HG03139 (cell line): ENCODE data around the gene PLPP4.

ENCODE experiments used
- ATAC-seq: cut with Tn5 transposase; IDR thresholded peaks from one replicate; pipeline ENCODE4 v1.9.1; 2021; ENCODE audit not compliant: unreplicated experiment

PLPP4 gene

DNA sequence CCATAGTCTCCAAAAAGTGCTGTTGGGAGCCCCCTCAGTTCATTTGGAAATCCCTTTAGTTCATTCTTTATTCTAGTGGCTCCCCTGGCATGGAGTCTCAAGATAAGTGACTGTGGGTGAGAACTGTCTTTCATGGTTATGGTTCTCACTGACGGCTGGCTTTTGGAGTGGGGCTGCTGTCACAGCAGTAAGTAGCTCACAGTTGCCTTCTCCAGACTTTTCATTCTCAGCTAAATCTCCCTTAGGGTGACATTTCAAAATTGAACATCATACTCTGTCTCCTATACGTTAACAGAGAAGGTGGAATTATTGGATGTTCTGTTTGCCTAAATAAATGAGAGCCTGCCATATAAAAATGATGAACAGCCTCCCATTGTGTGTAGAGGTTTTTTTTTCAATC lies 58.7 kb downstream of the PLPP4 start:
- no peak for ATAC-seq

DNA sequence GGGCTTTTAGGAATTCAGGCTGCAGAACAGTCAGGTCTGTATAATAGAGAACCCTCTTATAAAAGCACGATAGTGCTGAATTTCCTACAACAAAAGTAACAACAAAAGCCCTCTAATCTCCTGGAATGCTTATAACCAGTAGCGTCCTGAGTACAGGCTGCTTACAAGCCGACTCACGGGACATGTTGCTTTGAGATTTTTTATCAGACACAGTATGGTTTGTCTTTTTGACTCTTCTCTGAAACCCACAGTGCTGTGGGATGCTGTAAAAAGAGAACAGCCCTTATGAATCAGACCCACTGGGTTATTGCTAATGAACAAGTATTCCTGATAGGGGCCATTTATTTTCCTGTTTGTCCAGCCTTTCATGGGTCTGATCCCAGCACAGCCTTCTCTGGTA lies 59.4 kb downstream of the PLPP4 start:
- no peak for ATAC-seq

DNA sequence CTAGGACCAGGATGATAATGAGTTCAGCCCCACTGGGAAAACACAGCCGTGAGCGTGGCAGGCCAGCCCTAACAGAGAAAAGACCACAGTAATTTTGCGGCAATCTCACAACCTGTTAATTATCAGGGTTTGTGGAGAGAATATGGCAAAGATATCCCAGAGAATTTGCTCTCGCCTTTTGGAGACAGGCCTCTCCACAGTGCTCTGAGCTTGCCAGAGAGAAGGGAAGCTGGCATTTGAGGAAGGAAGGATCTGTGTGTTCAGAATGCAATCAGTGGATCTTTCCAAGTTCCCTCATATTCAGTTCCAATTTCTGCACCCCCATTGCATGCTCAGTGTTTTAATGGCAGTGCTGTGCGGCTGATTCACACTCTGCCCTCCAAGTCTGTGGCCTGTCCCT lies 60.2 kb downstream of the PLPP4 start:
- no peak for ATAC-seq

DNA sequence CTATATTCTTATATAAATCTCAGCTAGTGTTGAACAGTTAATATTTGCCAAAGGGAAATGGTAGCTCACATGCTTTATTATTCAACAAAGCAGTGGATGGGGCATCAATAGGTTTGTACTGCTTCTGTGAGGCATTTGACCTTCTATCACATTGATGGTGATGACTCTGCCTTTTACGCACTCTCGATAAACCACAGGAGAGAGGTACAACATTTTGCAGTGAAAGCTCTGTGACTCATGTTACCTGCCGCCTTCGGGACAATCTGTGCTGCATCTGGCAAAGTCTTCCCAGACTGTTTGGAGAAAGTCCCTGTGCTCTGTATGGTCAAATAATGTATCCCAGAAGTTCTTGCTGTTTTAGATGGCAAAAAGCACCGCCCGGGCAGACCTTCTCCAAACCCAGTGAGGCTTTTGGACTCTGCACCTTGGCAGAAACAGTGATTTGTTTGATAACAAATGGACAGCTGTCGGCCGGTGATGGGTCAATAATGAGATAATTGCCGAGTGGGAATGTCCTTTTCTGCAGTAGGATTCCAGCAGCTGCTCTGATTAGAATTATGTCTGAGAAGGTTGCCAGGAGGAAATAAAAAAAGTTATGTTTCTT lies 61.0 kb downstream of the PLPP4 start:
- ATAC-seq: no peak

DNA sequence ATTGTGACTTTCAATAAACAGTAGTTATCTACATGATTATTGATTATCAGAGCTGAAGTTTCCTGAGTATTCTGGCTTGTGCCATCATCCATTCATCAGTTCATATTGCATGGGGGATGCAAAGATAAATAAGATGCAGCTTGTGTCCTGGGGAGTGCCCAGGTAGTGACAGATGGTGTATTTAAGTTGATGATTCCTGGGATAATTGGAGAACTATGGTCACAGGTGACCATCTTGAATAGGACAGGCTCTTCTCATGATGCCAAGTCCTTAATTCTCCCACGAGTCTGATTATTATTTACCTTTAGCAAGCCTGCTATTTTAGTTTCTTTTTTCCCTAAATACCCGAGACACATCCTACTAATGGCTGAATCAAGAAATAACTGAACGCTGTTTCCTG lies 64.9 kb downstream of the PLPP4 start:
- ATAC-seq: no peak

DNA sequence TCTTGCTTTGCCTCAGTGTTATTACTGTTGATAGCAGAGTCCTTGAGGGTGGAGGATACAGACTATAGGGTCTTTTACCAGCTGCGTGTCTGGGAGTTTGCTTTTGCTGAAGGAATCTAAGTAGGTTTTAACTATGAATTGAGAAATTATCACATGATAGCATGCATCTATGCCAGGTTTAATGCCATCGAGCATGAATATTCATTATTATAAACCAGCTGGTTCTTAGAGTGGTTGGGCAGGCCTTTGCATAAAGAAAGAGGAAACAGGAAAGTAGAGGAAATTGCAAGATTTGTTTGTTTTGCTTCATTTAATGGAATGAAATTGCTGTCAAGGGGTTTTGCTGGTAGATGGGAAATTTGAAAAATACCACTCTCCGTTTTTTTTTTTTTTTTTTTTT lies 70.7 kb downstream of the PLPP4 start:
- no peak for ATAC-seq

DNA sequence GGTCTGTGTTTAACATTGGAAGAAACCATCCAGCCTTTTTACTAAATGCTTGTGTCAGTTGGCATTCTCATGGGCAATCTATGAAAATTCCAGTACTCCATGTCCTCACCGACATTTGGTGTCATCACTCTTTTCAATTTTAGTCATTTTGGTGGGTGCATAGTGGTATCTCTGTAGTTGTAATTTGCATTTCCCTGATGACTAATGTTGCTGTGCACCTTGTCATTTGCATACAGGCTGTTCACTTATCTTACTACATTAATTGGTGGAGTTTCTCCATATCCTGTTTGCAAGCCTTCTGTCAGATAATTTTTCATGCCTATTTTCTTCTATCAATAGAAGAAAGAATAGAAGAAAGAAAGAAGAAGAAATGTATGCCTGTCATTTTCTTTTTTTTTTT lies 73.7 kb downstream of the PLPP4 start:
- no peak for ATAC-seq

DNA sequence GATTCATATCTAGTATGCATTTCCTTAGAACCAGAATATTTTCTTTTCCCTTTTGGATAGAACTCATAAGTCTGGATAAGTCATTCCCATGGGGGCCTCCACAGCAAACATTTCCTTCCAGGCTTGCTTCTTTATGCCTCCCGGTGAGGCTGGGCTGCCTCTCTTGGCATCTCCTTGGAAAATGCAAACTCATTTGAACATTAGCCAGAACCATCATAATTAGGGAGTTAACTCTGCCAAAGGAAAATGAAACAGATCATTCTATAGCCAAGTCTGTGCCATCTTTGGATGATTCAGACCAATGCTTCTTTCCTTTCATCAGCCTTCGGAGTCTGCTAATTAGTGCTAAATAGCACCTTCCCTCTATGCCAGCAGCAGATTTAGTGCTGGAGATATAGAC lies 81.1 kb downstream of the PLPP4 start:
- ATAC-seq: no peak

DNA sequence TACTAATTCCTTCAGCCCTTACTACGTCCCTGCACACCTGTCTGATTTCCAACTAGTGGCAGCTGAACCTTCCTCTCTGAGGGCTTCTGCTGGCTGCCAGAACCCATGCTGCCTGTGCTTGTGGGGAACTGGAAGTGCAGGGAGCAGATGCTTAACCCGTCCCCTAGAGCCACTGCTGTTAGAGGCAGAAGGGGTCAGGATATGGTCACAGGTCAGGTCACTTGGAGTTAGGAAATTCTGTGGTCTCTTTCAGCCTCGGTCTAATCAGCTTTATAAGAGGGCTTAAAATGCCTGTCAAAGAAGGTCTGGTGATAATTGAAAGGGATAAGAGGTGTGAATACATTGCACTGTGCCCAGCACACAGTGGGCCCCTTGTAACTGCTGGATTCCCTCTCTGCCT lies 82.0 kb downstream of the PLPP4 start:
- no peak for ATAC-seq

DNA sequence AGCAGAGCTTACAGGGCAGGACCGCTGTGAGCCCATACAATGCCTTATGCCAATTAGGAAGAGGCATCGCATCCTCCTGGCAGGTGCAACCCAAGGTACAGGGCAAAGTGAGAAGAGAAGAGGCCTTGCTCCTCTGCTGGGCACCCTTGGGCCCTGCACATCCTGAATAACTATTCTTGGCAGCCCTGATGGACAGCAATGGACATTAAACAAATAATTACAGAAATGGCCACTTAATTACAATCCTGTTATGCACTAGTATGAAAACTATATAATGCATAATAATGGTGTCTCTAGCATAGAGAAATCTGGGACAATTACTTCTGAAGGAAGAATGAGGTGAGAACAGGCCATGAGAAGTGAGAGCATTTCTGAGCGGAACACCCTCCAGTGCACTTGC lies 83.5 kb downstream of the PLPP4 start:
- no peak for ATAC-seq

DNA sequence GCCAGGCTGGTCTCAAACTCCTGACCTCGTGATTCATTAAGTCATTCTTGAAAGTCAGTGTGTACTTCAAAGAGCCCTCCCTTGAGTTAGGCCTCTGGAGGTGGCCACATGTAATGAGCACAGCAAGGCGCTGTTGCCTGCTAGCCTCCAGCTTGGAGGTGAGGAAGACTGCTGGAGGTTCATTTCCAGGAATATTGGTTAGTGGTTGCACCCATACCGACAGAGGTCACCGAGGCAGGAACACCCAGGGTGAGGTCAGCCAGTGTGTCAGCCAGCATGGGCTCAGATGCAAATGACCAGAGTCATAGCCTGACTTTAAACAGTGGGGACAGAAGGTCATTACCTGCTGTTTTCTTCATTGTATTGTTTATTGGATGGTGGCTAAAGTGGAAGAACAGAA lies 85.0 kb downstream of the PLPP4 start:
- no peak for ATAC-seq

DNA sequence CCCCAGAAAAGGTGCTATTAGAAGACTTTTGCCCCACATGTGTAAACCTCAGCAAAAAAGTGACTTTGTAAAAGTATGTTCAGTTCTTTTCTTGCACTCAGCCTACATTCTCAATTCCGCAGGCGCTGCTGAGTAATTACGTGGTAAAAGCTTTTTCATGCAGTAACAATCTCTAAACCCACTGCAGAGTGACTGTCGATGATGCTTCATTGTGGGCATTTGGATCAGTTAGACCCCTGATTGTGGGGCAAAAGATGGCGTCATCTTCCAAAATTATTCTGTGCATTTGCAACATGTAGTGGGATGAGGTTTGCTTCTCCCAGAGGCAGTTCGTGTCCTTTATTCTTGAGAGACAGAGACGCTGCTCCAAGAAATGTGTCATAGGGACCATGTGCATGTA lies 85.6 kb downstream of the PLPP4 start:
- no peak for ATAC-seq

DNA sequence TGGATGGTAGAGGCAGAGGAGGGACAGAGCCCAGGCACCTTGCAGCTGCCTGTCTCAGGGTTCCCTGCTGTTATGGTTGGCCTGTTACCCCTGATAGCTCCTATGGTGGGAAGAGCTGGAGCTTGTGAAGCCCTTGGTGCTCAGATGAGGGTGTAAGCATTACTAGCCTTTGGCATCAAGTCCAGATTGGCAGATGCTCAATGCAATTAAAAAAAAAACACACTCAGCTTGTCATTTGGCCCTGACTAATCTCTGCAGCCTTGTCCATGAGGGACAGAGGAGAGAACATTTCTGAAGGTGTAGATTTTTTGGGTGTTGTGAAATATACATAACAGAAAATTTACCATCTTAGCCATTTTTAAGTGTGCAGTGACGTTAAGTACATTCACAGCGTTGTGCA lies 86.3 kb downstream of the PLPP4 start:
- no peak for ATAC-seq

DNA sequence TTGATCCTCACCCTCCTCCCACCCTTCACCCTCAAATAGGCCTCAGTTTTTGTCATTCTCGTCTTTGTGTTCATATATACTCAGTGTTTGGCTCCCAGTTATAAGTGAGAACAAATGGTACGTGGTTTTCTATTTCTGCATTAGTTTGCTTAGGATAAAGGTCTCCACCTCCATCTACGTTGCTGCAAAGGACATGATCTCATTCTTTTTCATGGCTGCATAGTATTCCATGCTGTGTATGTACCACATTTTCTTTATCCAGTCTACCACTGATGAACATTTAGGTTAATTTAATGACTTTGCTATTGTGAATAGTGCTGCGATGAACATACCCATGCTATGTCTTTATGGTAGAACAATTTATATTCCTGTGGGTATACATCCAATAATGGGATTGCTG lies 91.2 kb downstream of the PLPP4 start:
- ATAC-seq: no peak

DNA sequence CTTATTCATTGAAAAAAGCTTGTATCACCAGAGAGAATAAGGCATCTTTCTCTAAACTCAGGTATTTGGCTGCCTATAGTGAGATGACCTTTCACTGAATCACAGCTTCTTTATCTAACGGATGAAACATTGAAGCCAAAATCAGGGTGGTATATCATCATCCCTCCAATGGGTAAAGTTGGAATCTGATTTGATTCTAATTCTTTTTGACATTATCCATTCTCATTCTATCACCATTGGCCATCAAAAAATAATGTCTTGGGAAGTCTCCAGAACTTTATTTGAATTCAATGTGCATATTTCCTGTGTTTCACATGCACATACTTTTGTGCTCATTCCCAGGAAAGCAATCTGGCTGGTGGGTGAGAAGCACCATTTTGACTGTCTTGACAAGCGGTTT lies 95.2 kb downstream of the PLPP4 start:
- no peak for ATAC-seq

DNA sequence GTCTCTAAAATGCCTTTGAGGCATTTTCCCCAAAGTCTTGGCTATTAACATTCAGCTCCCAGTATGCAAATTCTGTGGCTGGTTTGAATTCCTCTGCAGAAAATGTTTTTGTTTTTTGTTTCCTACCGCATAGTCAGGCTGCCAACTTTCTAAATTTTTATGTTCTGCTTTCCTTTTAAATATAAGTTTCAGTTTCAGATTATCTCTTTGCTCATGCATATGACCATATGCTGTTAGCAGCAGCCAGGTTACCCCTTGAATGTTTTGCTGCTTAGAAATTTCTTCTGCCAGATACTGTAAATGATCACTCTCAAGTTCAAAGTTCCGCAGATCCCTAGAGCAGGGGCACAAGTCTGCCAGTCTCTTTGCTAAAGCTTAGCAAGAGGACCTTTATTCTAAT lies 96.9 kb downstream of the PLPP4 start:
- ATAC-seq: no peak

DNA sequence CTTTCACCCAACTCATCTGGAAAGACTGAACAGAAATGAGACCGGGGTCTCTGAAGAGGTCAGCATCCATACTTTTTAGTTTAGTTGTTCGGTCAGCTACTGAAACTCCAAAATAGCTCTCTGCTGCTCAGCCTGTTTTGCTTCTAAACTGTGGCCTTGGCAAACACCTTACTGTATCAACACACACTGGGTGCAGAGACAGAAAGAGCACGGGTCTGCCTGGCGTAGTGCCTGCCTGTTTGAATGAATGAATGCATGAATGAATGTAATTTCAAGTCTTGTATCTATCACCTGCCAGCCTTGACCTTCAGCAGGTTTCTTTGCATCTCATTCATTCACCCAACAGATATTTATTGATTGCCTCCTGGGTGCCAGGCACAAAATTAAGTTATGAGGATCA lies 98.4 kb downstream of the PLPP4 start:
- ATAC-seq: no peak

DNA sequence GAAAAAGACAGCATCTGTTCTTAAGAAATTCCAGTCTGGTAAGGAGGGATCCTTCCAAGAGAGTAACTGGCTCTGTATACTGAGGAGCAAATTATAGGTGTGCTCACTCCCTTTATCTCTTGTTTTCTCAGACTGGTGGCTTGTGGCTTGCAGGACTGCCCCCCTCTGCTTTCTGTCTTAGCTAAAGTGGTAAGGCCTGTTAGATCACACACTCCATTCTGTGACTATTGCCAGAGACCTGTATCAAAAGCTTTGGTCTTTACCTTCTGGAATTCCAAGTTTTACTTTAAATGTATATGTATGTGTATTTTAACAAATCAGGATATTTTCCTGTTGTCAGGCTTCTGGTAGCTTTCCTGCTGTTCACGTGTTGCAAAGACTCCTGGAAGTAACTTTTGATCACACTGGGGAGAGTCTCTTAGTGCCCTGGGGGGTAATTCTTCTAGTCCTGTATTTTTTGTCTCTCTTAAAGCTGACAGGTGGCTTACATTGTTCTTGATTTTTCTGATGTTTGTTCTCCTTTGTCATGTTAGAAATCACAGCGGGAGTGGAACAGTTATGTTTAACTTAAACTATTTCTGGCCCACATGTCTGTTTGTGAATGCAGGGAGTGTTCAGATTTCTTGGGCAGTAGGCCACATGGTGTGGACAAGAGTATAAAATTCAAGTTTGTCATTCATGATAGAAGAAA lies 99.0 kb downstream of the PLPP4 start:
- no peak for ATAC-seq

DNA sequence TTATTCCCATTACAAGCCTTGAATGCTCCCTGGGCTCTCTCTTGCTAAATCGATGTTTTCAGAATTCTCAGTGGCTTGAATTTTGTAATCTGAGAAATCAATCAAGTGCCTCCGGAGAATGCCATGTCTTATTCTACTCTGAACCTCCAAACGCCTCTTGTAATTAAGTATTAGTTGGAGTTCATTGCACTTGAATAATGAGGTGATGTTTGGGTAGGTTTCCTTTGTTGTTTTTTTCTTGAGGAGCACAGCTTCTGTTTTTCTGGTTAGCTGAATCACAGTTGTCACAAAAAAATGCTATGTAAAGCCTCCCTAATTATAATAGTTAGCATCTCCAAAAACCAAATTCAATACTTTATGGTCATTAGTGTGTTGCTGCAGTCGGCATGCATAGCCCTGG lies 100.3 kb downstream of the PLPP4 start:
- no peak for ATAC-seq

DNA sequence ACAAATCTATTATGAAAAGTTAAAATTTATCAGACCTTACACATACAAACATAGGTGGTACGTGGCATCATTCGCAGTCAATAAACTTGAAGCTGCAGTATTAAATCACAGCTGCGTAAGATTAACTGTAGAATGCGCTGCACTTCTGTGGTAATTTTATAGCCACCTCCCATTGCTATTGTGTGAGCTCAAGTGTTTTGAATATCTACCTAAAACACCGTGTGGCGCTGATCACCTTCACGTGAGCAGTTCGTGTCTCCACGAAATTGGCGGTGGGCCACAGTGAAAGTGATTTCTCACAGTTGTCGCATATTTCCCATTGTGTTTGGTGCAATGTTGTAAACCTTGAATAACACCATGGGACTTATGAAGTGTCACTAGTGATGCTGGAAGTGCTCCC lies 102.8 kb downstream of the PLPP4 start:
- no peak for ATAC-seq

DNA sequence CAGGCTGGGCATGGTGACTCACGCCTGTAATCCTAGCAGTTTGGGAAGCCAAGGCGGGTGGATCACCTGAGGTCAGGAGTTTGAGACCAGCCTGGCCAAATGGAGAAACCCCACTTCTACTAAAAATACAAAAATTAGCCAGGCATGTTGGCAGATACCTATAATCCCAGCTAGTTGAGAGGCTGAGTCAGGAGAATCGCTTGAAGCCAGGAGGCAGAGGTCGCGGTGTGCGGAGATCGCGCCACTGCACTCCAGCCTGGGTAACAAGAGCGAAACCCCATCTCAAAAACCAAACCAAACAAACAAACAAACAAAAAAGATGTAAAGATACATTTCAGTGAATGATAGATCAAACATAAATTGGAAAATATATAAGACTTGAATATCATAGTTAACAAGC lies 105.9 kb downstream of the PLPP4 start:
- no peak for ATAC-seq

DNA sequence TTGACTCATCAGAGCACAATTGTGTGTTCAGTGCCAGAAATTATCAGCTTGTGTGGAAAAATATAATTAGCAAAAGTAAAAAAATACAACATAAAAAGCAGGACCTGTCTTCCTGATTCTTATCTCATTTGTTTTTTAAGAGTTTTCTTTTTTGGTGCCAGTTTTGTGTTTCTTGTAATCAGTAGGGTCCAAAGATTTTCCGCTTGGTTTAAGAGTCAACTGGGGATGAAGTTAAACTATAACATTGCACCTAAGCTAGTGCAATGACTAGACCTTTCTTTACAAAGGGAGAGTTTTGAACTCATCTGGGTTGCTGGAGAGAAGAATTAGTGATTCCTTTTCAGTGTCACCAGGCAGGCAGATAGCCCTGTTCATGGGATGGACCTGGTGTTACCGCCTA lies 113.4 kb downstream of the PLPP4 start:
- ATAC-seq: no peak

DNA sequence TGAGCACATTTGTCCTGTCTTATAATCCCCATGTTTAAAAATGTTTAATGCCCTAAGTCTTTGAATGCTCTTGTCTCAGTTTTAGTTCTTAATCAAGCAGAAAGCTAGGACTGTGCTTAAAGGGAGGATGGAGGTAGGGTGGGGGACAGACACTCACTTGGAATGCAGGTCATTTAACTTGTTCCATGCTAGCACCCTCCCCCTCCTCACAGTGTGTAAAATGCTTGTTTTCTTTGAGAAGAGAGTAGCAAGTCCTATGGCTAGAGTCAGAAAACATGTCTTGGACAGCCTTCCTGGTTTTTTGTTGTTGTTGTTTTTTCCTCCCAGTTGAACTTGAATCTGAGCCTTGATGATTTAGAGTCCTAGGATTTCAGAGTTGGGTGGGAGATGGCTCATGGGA lies 114.2 kb downstream of the PLPP4 start:
- ATAC-seq: no peak
